NCI-H226 (cell line): ENCODE results near the gene ZNF184.

Experiments
- DNase-seq: peaks from one replicate; pipeline ENCODE4 v3.0.0-alpha.2; 2015

The ZNF184 gene

GRCh38 chr6:27472617-27473400 lies at the start of gene ZNF184:
Gene ZNF184 (minus strand): TSS chr6:27473105. CDS start chr6:27472294, 811 bp downstream.
- DNase-seq = peak; percentile 96

DNA sequence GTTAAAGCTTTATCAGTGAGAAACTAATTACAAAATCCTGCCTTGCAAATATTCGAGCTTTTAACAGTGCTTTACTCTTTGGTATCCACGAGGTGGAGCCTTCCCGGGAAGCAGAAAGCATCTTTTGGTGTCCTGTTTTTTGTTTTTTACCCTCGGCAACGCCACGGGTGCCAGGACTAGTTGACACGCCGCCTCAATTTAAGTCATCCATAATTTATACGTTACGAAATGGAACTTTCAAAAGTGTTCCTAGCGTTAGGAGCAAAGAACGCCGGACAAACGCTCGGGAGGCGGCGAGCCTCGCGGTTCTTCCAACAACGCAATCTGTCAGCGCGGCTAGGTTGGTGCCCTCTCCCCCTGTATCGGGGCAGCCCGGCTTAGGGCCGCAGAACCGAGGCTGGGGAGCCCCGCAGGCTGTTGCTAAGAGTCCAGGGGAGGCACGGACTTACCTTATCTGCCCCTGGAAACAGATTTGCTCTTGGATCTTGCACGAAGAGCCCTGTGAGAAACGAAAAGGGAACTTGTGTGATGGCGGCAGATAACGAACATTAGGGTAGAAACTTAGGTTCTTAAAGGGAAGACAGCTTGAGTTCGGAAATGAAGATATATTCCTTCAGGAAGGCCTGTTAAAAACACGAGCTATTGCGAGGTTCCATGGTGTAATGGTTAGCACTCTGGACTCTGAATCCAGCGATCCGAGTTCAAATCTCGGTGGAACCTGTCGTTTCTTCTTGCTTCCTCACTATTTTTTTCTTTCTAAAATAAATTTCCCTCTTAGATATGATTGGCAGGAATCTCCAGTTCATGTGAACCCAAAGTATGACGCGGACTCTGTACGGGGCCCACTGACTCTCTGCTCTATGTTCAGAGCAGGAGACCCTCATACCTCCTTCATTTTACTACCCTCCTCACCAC lies 46.2 kb upstream of the ZNF184 start:
- peak; percentile 70 for DNase-seq

GRCh38 chr6:27517928-27518787 lies 45.3 kb upstream of the ZNF184 start:
- DNase-seq = no peak

DNA sequence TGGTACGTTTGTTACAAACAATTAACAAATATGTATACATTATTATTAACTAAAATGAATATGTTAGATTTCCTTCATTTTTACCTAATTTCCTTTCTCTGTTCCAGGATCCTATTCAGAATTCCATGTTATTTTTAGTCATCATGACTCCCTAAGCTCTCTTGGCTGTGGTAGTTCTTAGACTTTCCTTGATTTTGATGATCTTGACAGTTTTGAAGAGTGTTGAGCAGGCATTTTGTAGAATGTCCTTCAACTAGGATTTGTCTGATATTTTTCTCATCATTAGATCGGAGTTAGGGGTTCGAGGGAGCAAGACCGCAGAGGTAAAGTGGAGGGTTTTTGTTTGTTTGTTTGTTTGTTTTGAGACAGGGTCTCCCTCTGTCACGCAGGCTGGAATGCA lies 44.3 kb upstream of the ZNF184 start:
- DNase-seq = no peak

DNA sequence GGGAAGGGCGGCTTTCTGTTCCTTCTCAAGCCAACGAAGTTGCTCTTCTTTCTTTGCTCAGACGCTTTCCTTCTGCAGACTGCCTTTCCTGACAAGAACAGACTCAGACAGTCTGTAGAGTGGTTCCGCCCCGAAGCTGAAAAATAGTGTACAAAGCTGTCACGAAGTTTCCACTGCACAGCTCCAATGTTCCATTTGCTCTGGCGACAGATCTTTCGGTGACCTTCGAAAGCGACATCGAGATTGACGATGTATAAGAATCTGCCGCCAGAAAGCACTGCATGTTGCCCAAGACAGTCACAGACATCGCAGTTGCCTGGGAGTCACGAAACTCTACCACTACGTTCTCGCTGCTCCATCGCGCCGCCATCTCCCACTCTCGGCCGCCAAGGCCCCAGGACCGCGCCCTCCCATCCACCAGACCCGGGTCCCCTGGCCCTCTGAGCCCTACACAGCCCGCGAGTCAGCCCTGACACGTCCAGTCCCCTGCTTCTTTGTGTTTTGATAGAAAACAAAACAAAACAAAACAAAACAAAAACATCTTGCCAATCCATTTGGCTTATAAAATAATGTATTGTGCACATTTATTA lies 42.1 kb upstream of the ZNF184 start:
- no peak for DNase-seq

GRCh38 chr6:27512525-27512924 lies 39.6 kb upstream of the ZNF184 start:
- DNase-seq = no peak

- no peak for DNase-seq
Measured at GRCh38 chr6:27507041-27507956, 34.4 kb upstream of the ZNF184 start.

DNA sequence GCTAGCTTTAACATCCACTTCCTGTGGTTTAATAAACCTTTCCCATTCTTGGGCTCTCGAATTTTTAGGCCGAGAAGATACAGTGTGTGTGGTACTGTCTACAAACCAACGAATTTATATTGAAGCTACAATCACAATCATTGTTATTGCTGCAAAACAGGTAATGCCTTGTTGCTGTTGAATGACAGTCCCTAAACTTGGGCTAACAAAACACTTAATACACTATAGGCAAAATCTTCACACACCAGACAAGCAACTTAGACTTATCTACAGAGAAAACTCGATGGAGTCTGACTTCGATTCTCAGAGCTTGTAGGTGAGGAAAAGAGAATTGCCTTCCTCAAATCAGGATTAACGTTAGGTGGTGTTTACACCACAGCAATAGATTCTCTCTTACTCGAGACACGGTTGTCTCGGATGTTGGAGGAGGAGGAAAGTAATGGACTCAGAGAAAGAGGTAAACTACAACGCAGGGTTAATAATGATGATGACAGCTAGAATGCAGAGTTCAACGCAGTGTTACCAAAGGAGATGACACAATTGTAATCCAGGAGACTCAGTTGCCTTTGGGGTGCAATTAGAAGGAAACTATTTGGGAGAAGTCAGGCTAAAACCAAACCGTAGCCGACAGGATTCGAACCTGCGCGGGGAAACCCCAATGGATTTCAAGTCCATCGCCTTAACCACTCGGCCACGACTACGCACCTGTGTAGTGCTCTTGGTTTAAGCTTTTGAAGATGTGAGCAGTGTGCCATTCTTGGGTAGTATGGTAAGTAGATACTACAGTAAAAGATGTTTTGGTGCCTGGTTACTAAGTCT lies 32.5 kb upstream of the ZNF184 start:
- DNase-seq = peak; percentile 84

- peak; percentile 52 for DNase-seq
Measured at GRCh38 chr6:27503436-27504030, 30.6 kb upstream of the ZNF184 start.

DNA sequence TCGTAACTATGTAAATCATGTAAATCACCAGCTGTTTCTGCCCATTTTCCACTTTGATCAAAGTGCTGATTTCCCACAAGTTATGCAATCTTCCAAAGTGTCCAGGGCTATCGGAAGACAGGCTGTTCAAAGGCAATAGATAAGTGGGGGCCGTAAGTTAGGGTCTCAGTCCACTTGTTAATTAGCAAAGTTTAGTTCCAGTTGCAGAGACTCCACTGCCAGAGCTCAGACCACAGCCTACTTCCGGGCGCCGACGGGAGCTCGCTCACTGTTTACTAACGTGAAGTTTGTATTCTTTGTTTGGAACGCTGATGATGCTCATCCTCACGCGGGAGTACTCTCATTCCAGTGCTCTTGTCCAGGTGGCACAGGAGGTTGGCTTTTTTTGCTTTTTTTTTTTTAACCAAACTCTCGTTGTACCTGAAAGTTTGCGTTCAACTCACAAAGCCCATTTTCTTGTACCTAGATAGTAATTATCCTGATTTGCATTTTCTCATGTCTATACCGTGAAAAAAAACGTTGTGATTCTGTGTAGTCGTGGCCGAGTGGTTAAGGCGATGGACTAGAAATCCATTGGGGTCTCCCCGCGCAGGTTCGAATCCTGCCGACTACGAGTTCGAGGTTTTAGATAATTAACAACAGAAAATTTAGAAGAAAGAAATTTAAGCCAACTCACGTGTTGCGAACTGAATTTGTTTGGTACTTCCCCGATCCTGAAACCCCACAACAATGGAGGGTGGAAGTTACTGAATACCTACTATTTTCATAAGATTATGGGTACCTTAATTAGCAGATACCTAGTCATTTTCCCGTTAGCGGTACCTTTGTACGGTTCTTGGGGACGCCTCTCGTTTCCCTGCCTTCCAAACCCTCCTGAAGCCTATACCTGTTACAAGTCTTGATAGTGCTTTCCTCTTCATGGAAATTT lies 29.9 kb upstream of the ZNF184 start:
- DNase-seq = peak; percentile 47

- DNase-seq = no peak
Measured at GRCh38 chr6:27501187-27501586, 28.3 kb upstream of the ZNF184 start.

- DNase-seq = no peak
Measured at GRCh38 chr6:27500177-27500576, 27.3 kb upstream of the ZNF184 start.

DNA sequence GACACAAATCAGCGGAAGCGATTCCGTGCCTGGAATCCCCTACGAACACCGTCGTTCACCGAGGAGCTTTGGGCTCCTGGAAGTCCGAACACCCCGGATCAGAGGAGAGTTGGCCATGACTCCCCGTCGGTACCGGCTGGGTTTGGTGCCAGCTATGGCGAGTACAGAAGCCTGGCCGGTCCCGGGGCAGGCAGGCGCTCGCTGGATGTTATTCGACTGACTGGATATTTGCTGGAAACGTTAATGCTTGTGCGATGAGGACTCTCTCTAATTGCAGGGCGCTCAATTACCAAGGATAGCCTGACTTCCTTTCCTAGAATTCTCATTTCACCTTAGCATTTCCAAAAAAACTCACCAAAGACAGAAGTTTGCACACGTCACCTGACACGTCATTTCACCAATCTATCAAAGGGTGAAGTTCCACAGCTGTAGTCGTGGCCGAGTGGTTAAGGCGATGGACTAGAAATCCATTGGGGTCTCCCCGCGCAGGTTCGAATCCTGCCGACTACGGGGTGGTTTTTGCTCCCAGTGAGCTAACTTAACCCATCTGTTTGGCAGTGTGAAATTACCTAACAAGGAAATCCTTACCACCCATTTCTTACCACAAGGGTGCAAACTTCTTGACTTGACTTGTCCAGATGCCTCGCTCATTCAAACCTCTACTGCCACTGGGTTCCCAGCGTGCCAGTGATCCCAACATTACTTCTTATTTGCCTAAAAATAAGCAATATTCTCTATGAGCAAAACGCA lies 22.7 kb upstream of the ZNF184 start:
- DNase-seq = peak; percentile 75

DNA sequence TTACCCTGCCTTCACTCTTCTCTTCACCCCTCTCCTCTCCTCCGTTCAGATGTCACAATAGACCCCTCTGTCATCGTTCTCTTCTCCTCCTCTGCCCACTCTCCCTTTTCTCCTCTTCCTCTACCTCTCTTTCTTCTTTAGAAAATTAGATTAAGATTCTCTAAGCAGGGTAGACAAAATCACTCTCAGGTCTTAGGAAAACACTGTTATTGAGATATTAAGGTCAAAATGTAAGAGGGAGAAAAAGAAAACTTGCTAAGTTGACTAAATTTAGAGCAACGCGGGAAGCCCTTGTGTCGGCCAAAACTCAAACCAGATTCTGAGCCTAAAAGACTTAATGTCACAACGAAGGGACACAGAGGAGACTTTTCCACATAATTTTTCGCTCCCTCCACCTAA lies 22.1 kb upstream of the ZNF184 start:
- no peak for DNase-seq

DNA sequence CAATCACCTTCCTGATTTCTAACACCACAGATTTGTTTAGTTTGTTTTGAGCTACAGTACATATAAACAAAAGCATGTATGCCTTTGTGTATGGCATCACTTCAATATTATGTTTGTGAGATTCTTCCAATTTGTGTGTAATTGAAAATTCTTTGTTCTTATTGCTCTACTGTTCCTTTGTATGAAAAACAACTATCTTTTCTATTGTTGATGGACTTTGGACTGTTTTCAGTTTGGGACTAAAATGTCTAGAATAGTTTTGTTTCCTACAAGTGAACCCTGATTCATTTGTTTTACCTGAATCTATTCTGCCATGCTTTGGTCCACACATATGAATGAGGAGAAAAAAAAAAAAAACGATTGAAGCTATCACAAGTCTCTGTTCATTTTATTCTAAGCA lies 21.2 kb upstream of the ZNF184 start:
- DNase-seq = no peak

- DNase-seq = no peak
Measured at GRCh38 chr6:27492631-27493190, 19.8 kb upstream of the ZNF184 start.

DNA sequence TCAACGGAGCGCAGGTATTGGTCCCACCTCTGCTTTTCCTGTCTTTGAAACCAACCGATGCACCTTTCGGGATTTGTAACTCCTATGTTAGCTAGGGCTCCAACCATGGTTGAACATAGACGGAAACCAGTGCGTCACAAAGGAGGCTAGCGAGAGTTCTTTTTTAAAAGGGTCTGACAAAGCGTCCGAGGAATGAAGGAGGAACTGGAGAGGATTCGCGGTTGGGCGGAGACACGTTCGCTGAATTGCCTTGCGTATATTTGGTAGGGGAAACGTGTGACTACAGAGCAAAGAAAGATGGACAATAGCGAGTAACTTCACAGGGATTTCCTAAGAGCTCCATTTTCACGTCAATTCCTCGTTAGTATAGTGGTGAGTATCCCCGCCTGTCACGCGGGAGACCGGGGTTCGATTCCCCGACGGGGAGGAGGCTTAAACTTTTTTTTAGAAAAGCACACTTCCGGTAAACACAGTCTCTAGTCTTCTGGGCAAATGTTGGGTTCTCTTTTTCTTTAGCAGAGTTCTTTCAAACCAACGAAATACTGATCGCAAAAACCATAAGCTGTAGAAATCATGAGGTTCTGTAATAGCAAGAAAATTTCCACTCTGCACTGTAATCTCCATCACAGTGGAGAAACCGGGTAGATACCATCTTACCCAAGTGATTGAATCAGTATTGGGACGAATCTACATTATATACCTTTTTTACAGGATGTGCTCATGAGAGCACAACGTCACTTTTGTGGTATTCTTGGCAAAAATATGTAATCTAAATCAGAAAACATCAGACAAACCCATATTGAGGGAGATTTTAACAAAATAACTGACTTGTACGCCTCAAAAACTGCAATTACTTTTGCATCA lies 6.6 kb upstream of the ZNF184 start:
- peak; percentile 82 for DNase-seq
